Umbilical cord (tissue), 2 donors: ENCODE measurements around the gene KRT1. TPM values are rescaled to one million over a fixed set of nuclear protein-coding genes. Genes with fewer than 3 reads are reported as not detected.
A peak's percentile ranks its signal among the peaks of the same experiment; 100 is the strongest.

Experiments
- DNase-seq: peaks from one replicate; pipeline ENCODE4 v3.0.0-alpha.2; 2015; ENCODE audit warnings: low spot score
- total RNA-seq: library from RNA; depleted of rRNA; stranded (reverse); fragments of >200 nt; gene quantifications from one replicate; pipeline ENCODE4 v1.2.3, GENCODE V29; 2014; ENCODE audit warnings: low replicate concordance; ENCODE audit not compliant: insufficient read depth

KRT1 gene
- total RNA-seq, 1 donor from 2014 or later = 4.1 TPM

- DNase-seq = no peak
Measured at GRCh38 chr12:52636592-52637258, 43.5 kb downstream of the KRT1 start.

GRCh38 chr12:52636189-52636588 lies 44.0 kb downstream of the KRT1 start:
- DNase-seq = no peak

GRCh38 chr12:52634266-52635056 lies 45.7 kb downstream of the KRT1 start:
- no peak for DNase-seq

GRCh38 chr12:52633383-52633782 lies 46.8 kb downstream of the KRT1 start:
- no peak for DNase-seq

- peak; percentile 45 for DNase-seq
Measured at GRCh38 chr12:52632656-52633055, 47.6 kb downstream of the KRT1 start.

- no peak for DNase-seq
Measured at GRCh38 chr12:52631676-52632459, 48.3 kb downstream of the KRT1 start.

- DNase-seq = no peak
Measured at GRCh38 chr12:52631264-52631663, 48.9 kb downstream of the KRT1 start.

GRCh38 chr12:52630599-52631200 lies 49.5 kb downstream of the KRT1 start:
- no peak for DNase-seq

- DNase-seq = no peak
Measured at GRCh38 chr12:52630008-52630500, 50.2 kb downstream of the KRT1 start.

GRCh38 chr12:52629281-52630007 lies 50.8 kb downstream of the KRT1 start:
- no peak for DNase-seq

GRCh38 chr12:52628841-52629240 lies 51.4 kb downstream of the KRT1 start:
- no peak for DNase-seq

- DNase-seq = no peak
Measured at GRCh38 chr12:52628111-52628507, 52.1 kb downstream of the KRT1 start.

GRCh38 chr12:52627395-52628110 lies 52.7 kb downstream of the KRT1 start:
- DNase-seq = no peak

Other genes with a start within 250 kb of the KRT1 start
- not detected for gene KRT75, start 246.0 kb downstream of the KRT1 start, total RNA-seq
- 8.2 TPM for gene KRT6B, start 228.3 kb downstream of the KRT1 start, total RNA-seq
- 2.6 TPM for gene KRT6C, start 206.6 kb downstream of the KRT1 start, total RNA-seq
- gene KRT6A, start 187.2 kb downstream of the KRT1 start, total RNA-seq = 701 TPM
- 446 TPM for gene KRT5, start 160.0 kb downstream of the KRT1 start, total RNA-seq
- gene KRT71, start 127.3 kb downstream of the KRT1 start, total RNA-seq = not detected
- gene KRT74, start 106.6 kb downstream of the KRT1 start, total RNA-seq = 3.4 TPM
- 1.2 TPM for gene KRT72, start 78.9 kb downstream of the KRT1 start, total RNA-seq
- gene KRT73, start 61.8 kb downstream of the KRT1 start, total RNA-seq = not detected
- gene KRT2, start 28.2 kb downstream of the KRT1 start, total RNA-seq = 0.48 TPM
- gene KRT77, start 23.1 kb upstream of the KRT1 start, total RNA-seq = 0.96 TPM
- gene KRT76, start 96.9 kb upstream of the KRT1 start, total RNA-seq = 2.2 TPM
- gene KRT3, start 115.7 kb upstream of the KRT1 start, total RNA-seq = not detected
- gene KRT4, start 133.7 kb upstream of the KRT1 start, total RNA-seq = 77.5 TPM
- not detected for gene KRT79, start 153.9 kb upstream of the KRT1 start, total RNA-seq
- 8.7 TPM for gene KRT78, start 168.6 kb upstream of the KRT1 start, total RNA-seq
- 94.6 TPM for gene KRT8, start 224.7 kb upstream of the KRT1 start, total RNA-seq